NB4 (cell line): Measurements from ENCODE around the gene KRCC1.

ENCODE experiments used
- DNase-seq: peaks from one replicate; pipeline ENCODE4 v3.0.0; 2010; ENCODE audit warnings: low read depth
- H3K4me3 ChIP-seq: one replicate; pipeline ENCODE4 v1.5.1; 2011; ENCODE audit warnings: mild to moderate bottlenecking, low read depth, low read length, moderate library complexity
- CTCF ChIP-seq: IDR thresholded peaks from one replicate; pipeline ENCODE4 v1.5.1; 2012; ENCODE audit warnings: low read depth, low read length
- MAX ChIP-seq: IDR thresholded peaks from 2 replicates; pipeline ENCODE4 v1.6.1; 2011; ENCODE audit warnings: low read depth, low read length
- MYC ChIP-seq: IDR thresholded peaks from 2 replicates; pipeline ENCODE4 v1.6.1; 2011; ENCODE audit warnings: low read depth, low read length
- POLR2A ChIP-seq: IDR thresholded peaks from 2 replicates; pipeline ENCODE4 v1.6.1; 2011; ENCODE audit warnings: mild to moderate bottlenecking; ENCODE audit not compliant: insufficient read length; ENCODE audit errors: extremely low read depth

KRCC1 gene

GRCh38 chr2:88071365-88071764, 15.8 kb upstream of the KRCC1 start:
- no peak for DNase-seq

DNA sequence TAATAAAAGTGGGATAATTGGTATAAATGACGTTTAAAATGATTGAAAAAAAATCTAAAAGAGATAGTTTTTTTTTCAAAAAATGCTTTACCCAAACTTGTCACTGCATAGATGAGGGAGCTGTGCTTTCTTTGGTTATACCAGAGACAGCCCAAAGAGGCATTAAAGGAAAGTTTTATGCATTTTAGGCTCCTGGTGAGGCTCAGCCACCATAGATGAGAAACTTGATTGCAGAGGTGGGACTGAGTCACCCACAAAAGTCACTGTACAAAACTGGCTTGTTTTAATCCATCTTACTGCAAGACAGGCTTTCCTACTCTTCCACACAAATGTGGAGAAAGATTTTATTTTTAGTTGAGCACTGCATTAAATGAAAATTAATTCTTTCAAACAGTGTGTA, 14.5 kb upstream of the KRCC1 start:
- H3K4me3 ChIP-seq = no peak overlapping the region
- DNase-seq = no peak

More at GRCh38 chr2:88071365-88071764, 15.8 kb upstream of the KRCC1 start:
- no peak overlapping the region for H3K4me3 ChIP-seq
- TF ChIP-seq POLR2A (no peak), MAX (no peak), CTCF (no peak), MYC (no peak)

DNA sequence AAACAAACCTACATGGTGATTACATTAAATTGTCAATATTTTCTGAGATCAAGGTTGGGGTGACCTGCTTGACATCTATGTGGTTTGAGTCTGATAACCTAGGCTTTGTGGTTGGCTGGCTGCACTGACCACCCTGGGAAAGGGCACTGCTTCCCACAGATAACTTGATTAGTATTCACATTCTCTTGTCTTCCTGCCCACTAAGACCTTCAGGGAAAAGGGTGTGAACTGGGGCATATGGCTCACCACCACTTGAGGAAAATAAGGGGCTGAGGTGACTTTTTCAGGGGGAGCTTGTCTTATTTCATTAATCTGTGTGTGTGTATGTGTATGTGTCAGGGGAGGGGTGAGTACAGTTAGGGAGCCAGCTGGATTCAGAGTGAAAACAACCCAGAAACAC, 13.5 kb upstream of the KRCC1 start:
- TF ChIP-seq MAX = no peak
- no peak for TF ChIP-seq MYC
- TF ChIP-seq POLR2A = no peak
- no peak for TF ChIP-seq CTCF
- no peak overlapping the region for H3K4me3 ChIP-seq
- DNase-seq = no peak

More for the DNA sequence above, 14.5 kb upstream of the KRCC1 start:
- TF ChIP-seq CTCF = no peak
- TF ChIP-seq MYC = no peak
- TF ChIP-seq MAX = no peak
- TF ChIP-seq POLR2A = no peak

DNA sequence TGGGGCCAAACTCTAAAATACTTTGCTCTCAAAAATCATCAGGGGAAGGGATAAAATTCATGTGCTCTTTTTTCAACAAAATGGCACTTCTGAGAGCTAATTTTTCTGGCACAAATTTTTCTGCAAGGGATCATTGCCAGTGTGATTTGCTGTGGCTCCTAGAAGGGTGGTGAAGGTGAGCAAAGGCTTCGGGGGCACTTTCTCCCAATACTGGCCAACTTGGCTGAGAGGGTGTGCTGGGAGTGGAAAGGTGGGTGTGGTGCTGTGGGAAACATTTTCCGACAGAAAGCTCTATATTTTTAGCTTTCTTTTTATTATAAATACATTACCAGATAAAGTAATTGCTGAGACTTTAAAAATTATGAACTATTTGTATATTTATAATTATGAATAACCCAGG, 12.5 kb upstream of the KRCC1 start:
- TF ChIP-seq POLR2A (no peak), MYC (no peak), MAX (no peak), CTCF (no peak)
- no peak for DNase-seq
- no peak overlapping the region for H3K4me3 ChIP-seq

- TF ChIP-seq MAX = no peak
- TF ChIP-seq MYC = no peak
- TF ChIP-seq CTCF = no peak
- TF ChIP-seq POLR2A = no peak
- no peak for DNase-seq
- H3K4me3 ChIP-seq = no peak within 1 kb of the TSS
Observed at GRCh38 chr2:88067598-88067997, 12.0 kb upstream of the KRCC1 start, which contains the start of gene SMYD1. SMYD1 (plus strand) TSS chr2:88067825; CDS start chr2:88067865, 40 bp downstream.

GRCh38 chr2:88067189-88067588, 11.6 kb upstream of the KRCC1 start:
- no peak overlapping the region for H3K4me3 ChIP-seq
- no peak for TF ChIP-seq MYC
- no peak for TF ChIP-seq MAX
- TF ChIP-seq CTCF = no peak
- TF ChIP-seq POLR2A = no peak
- DNase-seq = no peak
